Measurements from ENCODE around the gene PEPD. TPM values are rescaled to one million over a fixed set of nuclear protein-coding genes. Genes with fewer than 3 reads are reported as not detected.
"Not testable (repeated sequence)": the region's sequence is repeated elsewhere in the genome, so short reads cannot be mapped to it uniquely, and the experiment has no call there.

The PEPD gene
- polyA plus RNA-seq, 1 donor from 2014 or later, result 43.9 TPM

DNA sequence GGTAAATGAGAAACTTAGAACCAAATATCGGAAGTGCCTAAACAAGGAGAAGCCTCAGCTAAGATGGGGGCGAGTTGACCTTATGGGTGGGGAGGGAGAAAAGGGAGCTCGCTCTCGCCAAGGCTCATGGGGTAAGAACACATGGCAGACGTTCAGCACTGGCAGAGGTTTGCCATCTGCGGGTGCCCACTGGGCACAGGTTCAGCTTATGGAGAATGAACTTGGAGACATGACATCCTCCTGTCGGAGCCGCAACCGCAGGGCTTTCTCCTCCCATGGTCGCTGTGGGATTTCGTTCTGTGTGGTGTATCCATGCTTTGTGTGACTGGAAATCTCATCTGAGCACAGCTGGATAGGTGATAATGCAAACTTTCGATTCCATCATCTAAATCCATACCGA is 36.1 kb upstream of the PEPD start (continued):
- TF ChIP-seq TAF1 (IDR thresholded peaks at IDR 0.05; ENCODE audit: low read depth) (no peak), MXI1 (conservative IDR thresholded peaks at IDR 0.05; ENCODE audit: poor library complexity, severe bottlenecking) (no peak), POLR2AphosphoS5 (IDR thresholded peaks at IDR 0.05) (no peak)

DNA sequence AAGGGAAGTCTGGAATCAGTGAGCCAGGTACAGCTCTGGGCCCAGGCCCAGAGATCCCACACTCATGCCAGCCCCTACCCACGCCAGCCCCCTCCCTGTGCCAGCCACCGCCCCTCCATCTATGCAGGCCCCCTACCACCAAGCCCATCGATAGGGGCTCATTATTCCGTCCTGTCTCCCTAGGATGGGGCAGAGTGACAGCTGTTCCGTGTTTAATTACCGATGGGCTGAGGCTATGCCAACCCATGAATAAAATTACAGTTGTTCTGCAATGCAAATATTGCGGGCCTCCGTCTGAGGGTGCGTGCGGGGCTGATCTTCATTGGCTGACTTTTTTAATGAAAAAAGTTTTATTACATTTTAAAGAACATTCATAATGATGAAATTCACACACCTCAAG is 35.6 kb upstream of the PEPD start:
- H3K79me2 ChIP-seq (replicated peaks; ENCODE audit: insufficient read depth, low read length), result no peaks in the 10 kb centered on the region
- H3K36me3 ChIP-seq (ENCODE audit: insufficient read depth, low read length), result no peaks in the 10 kb centered on the region
- no peak overlapping the region for H3K4me3 ChIP-seq (ENCODE audit: low read length)
- no peaks in the 10 kb centered on the region for H3K9me3 ChIP-seq (ENCODE audit: low read length)
- H4K20me1 ChIP-seq (ENCODE audit: insufficient read depth), result no peaks in the 10 kb centered on the region
- no peak overlapping the region for H3K4me2 ChIP-seq (ENCODE audit: low read length)
- H2AFZ ChIP-seq (ENCODE audit: low read depth, low read length), result no peak overlapping the region
- no peaks in the 10 kb centered on the region for H3K27me3 ChIP-seq (ENCODE audit: insufficient read depth, low read depth, low read length)
- no peak overlapping the region for H3K27ac ChIP-seq (ENCODE audit: low read length)
- no peak overlapping the region for H3K9ac ChIP-seq (ENCODE audit: low read length)
- no peak for TF ChIP-seq TAF1 (IDR thresholded peaks at IDR 0.05; ENCODE audit: low read depth)
- TF ChIP-seq RAD21 (conservative IDR thresholded peaks at IDR 0.05), result no peak
- TF ChIP-seq EZH2 (IDR thresholded peaks at IDR 0.05; ENCODE audit: borderline replicate concordance, insufficient read depth, low read length, poor library complexity, severe bottlenecking), result no peak
- TF ChIP-seq POLR2AphosphoS5 (IDR thresholded peaks at IDR 0.05), result no peak
- H3K9me2 ChIP-seq (ENCODE audit: insufficient read depth, low read length), result no peaks in the 10 kb centered on the region
- H3F3A ChIP-seq (ENCODE audit: insufficient read depth, low read length, poor library complexity, severe bottlenecking), result no peaks in the 10 kb centered on the region

DNA sequence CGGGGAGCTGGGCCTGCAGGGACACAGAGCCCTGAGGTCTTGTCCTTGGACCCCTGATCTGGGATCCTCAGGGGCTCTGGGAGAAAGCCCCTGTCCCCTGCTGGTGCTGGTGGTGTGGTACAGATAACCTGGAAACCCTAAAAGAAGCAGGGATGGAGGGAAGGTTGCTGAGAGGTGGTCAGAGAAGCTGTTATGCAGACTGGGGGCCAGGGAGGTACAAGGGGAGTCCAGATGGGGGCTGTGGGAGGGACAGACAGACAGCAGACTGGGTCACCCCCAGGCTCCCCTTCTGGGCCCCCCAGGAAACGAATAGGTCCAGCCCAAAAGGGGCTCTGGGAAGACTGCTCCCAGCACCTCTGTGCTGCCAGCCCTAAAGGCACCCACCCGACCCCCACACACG is 34.7 kb upstream of the PEPD start:
- no peaks in the 10 kb centered on the region for H4K20me1 ChIP-seq (ENCODE audit: insufficient read depth)
- no peak overlapping the region for H3K27ac ChIP-seq (ENCODE audit: low read length)
- H3K9me3 ChIP-seq (ENCODE audit: low read length), result no peaks in the 10 kb centered on the region
- no peaks in the 10 kb centered on the region for H3F3A ChIP-seq (ENCODE audit: insufficient read depth, low read length, poor library complexity, severe bottlenecking)
- H3K9me2 ChIP-seq (ENCODE audit: insufficient read depth, low read length), result no peaks in the 10 kb centered on the region
- no peaks in the 10 kb centered on the region for H3K27me3 ChIP-seq (ENCODE audit: insufficient read depth, low read depth, low read length)
- TF ChIP-seq EP300 (conservative IDR thresholded peaks at IDR 0.05; ENCODE audit: poor library complexity, severe bottlenecking) (no peak), EZH2 (IDR thresholded peaks at IDR 0.05; ENCODE audit: borderline replicate concordance, insufficient read depth, low read length, poor library complexity, severe bottlenecking) (no peak), RAD21 (conservative IDR thresholded peaks at IDR 0.05) (no peak)
- TF ChIP-seq, protein P1, sequence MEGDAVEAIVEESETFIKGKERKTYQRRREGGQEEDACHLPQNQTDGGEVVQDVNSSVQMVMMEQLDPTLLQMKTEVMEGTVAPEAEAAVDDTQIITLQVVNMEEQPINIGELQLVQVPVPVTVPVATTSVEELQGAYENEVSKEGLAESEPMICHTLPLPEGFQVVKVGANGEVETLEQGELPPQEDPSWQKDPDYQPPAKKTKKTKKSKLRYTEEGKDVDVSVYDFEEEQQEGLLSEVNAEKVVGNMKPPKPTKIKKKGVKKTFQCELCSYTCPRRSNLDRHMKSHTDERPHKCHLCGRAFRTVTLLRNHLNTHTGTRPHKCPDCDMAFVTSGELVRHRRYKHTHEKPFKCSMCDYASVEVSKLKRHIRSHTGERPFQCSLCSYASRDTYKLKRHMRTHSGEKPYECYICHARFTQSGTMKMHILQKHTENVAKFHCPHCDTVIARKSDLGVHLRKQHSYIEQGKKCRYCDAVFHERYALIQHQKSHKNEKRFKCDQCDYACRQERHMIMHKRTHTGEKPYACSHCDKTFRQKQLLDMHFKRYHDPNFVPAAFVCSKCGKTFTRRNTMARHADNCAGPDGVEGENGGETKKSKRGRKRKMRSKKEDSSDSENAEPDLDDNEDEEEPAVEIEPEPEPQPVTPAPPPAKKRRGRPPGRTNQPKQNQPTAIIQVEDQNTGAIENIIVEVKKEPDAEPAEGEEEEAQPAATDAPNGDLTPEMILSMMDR (IDR thresholded peaks at IDR 0.05; ENCODE audit: poor library complexity, severe bottlenecking), result no peak
- H2AFZ ChIP-seq (ENCODE audit: low read depth, low read length), result no peak overlapping the region
- no peak overlapping the region for H3K4me2 ChIP-seq (ENCODE audit: low read length)
- no peaks in the 10 kb centered on the region for H3K36me3 ChIP-seq (ENCODE audit: insufficient read depth, low read length)
- H3K4me3 ChIP-seq (ENCODE audit: low read length), result no peak overlapping the region
- no peak overlapping the region for H3K9ac ChIP-seq (ENCODE audit: low read length)
- no peaks in the 10 kb centered on the region for H3K79me2 ChIP-seq (replicated peaks; ENCODE audit: insufficient read depth, low read length)

DNA sequence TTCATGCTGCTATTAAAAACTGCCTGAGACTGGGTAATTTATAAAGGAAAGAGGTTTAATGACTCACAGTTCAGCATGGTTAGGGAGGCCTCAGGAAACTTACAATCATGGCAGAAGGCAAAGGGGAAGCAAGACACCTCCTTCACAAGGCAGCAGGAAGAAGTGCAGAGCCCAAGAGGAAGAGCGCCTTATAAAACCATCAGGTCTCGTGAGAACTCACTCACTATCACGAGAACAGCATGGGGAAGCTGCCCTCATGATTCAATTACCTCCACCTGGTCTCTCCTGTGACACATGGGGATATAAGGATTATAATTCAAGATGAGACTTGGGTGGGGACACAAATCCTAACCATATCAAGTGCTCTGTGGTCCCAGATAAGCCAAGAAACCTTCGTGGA is 34.1 kb upstream of the PEPD start:
- not testable (repeated sequence) for H3F3A ChIP-seq (ENCODE audit: insufficient read depth, low read length, poor library complexity, severe bottlenecking); H3K36me3 ChIP-seq (ENCODE audit: insufficient read depth, low read length); H4K20me1 ChIP-seq (ENCODE audit: insufficient read depth); H2AFZ ChIP-seq (ENCODE audit: low read depth, low read length); H3K9ac ChIP-seq (ENCODE audit: low read length); H3K9me2 ChIP-seq (ENCODE audit: insufficient read depth, low read length); H3K79me2 ChIP-seq (replicated peaks; ENCODE audit: insufficient read depth, low read length); H3K9me3 ChIP-seq (ENCODE audit: low read length); H3K27me3 ChIP-seq (ENCODE audit: insufficient read depth, low read depth, low read length); H3K4me2 ChIP-seq (ENCODE audit: low read length); H3K4me3 ChIP-seq (ENCODE audit: low read length); H3K27ac ChIP-seq (ENCODE audit: low read length)
